Right lobe of liver (tissue), 4 donors: ENCODE measurements around the gene LPO.

Experiments
- POLR2A ChIP-seq: fragments of 450-650 bp; IDR thresholded peaks from one replicate; pipeline ENCODE4 v1.6.1; 2017; ENCODE audit warnings: antibody characterized with exemption, mild to moderate bottlenecking
- TF ChIP-seq, protein P1 (sequence below), 4 donors: fragments of 200-600 bp in 3 of 4; fragments of 450-650 bp in 1 of 4; IDR thresholded peaks; one replicate each; pipeline versions ENCODE4 v1.5.1 to v1.8.0; 2016 to 2022; ENCODE audit warnings: antibody characterized with exemption in 4 of 4, mild to moderate bottlenecking in 2 of 4
- donor health status: DM: no; HTN: no; CAD: no.
- donor health status: DM: no; HTN: no; CAD: no.
- donor health status: DM: no; HTN: yes; CAD: no.

DNA sequence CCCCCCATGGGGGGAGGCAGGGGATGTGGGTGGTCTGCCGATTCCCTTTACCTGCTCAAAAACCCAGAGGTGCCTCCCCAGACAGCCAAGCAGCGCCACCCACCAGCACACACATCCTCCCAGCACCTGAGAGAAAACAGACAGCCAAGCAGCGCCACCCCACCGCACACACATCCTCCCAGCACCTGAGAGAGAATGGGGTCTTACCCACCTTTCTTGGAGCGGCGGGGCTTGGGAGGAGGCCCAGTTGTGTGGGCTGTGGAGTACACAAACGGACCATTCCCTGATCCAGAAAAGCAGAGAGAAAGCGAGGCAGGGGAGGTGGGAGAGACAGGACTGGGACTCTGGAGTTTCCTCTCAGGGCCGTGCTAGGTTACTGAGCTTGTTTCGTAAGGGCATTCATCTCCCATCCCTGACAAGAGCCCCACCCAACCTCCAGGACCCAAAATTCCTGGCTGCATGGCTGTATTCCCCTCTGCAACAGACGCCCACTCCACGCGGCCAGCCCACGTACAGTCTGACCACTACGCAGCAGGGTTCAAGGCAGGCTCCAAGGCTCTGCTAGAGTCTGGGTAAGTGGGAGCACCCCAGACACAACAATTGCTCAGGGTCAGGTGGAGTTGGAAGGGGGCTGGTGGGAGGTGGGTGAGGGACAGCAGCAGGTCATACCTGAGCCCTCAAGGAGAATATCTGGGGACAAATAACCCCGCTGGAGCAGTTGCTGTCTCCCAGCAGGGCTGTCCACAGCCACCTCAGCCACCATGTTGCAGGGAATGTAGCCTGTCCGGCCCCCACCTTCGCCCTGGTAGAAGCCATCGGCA, 68.0 kb downstream of the LPO start:
- TF ChIP-seq, protein P1, sequence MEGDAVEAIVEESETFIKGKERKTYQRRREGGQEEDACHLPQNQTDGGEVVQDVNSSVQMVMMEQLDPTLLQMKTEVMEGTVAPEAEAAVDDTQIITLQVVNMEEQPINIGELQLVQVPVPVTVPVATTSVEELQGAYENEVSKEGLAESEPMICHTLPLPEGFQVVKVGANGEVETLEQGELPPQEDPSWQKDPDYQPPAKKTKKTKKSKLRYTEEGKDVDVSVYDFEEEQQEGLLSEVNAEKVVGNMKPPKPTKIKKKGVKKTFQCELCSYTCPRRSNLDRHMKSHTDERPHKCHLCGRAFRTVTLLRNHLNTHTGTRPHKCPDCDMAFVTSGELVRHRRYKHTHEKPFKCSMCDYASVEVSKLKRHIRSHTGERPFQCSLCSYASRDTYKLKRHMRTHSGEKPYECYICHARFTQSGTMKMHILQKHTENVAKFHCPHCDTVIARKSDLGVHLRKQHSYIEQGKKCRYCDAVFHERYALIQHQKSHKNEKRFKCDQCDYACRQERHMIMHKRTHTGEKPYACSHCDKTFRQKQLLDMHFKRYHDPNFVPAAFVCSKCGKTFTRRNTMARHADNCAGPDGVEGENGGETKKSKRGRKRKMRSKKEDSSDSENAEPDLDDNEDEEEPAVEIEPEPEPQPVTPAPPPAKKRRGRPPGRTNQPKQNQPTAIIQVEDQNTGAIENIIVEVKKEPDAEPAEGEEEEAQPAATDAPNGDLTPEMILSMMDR (IDR thresholded peaks at IDR 0.05), result no peak
- no peak for TF ChIP-seq POLR2A
